ENCODE data around the gene YWHAG.

DNA sequence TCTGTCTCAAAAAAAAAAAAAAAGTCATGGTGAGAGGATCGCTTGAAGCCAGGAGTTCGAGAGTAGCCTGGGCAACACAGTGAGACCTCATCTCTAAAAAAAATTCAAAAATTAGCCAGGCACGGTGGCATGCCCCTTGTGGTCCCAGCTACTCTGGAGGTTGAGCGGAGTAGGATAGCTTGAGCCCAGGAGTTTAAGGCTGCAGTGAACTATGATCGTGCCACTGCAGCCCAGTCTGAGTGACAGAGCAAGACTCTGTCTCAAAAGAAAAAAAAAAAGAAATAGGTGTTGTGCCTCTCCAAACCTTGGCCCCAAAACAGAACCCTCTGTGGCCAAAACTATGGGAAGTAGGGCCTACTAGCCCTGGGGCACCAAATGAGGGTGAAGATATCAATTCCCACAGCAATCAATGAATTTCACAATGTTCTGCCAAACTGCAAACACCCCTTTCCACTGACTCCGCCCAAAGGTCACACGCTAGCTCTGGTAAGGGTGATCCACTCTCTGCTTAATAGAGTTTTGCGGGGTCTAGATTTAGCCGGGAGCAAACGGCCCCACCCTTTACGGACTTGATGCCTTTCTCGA is 33.8 kb upstream of the YWHAG start:
- TF ChIP-seq YY1 (IDR thresholded peaks at IDR 0.05; ENCODE audit: insufficient read depth, insufficient read length) (no peak), SUZ12 (IDR thresholded peaks at IDR 0.05; ENCODE audit: extremely low read depth, insufficient read depth, insufficient read length) (no peak)
